Testis (tissue), 3 donors: ENCODE measurements around the gene CHAC2. TPM values are rescaled to one million over a fixed set of nuclear protein-coding genes. Genes with fewer than 3 reads are reported as not detected.

ENCODE experiments used
- DNase-seq: peaks from one replicate; pipeline ENCODE4 v3.0.0-alpha.2; 2019
- H3K27ac ChIP-seq, 2 donors: fragments of 200-600 bp; sonication (generic); one replicate each; pipeline ENCODE4 v1.5.1; 2019
- H3K27me3 ChIP-seq: fragments of 200-600 bp; sonication (generic); one replicate; pipeline ENCODE4 v1.5.1; 2019
- H3K36me3 ChIP-seq: fragments of 200-600 bp; sonication (generic); one replicate; pipeline ENCODE4 v1.5.1; 2017; ENCODE audit warnings: low read depth; ENCODE audit errors: missing control alignments
- H3K4me1 ChIP-seq: fragments of 200-600 bp; sonication (generic); one replicate; pipeline ENCODE4 v1.5.1; 2019
- H3K4me3 ChIP-seq, 2 donors: fragments of 200-600 bp; sonication (generic); one replicate each; pipeline ENCODE4 v1.5.1; 2017 to 2019
- H3K9me3 ChIP-seq: fragments of 200-600 bp; sonication (generic); one replicate; pipeline ENCODE4 v1.5.1; 2017
- POLR2A ChIP-seq: fragments of 450-650 bp; IDR thresholded peaks from one replicate; pipeline ENCODE4 v1.6.1; 2017; ENCODE audit warnings: antibody characterized with exemption, mild to moderate bottlenecking, moderate library complexity
- WGBS, 2 donors: methylation state at CpG; one replicate each; pipeline ENCODE4 v1.1.5; 2018; 5-methylcytosine and 5-hydroxymethylcytosine counted together
- intact Hi-C: fragments of 100-400 bp; cut with DNase I; formaldehyde crosslinking; loops from one replicate; pipeline ENCODE4 v1.15.1; 2023; ENCODE audit warnings: low total_unique reads
- polyA plus RNA-seq: library from polyadenylated mRNA; stranded (reverse); fragments of 350-450 nt; fragmentation: Illumina TruSeq; extraction: RNeasy Lipid Tissue Mini Kit (QIAGEN cat#74804); gene quantifications from one replicate; pipeline ENCODE4 v1.2.3, GENCODE V29; 2014; ENCODE audit warnings: low read depth, low replicate concordance; ENCODE audit not compliant: insufficient read depth
- total RNA-seq, 2 donors: library from RNA; depleted of rRNA; stranded (reverse); fragments of >200 nt; gene quantifications; one replicate each; pipeline ENCODE4 v1.2.3, GENCODE V29; 2016
- TF ChIP-seq, protein P1 (sequence below), 3 experiments: fragments of 450-650 bp in 2 of 3; fragments of 200-600 bp in 1 of 3; sonication (generic) in 1 of 3; IDR thresholded peaks; one replicate each; pipeline ENCODE4 v1.5.1; 2016 to 2019; ENCODE audit warnings: antibody characterized with exemption in 3 of 3, mild to moderate bottlenecking in 2 of 3, moderate library complexity in 1 of 3

Gene CHAC2
- total and polyA plus RNA-seq, 3 donors from 2014 or later = 3.4 to 9.1 (median 3.6) TPM

DNA sequence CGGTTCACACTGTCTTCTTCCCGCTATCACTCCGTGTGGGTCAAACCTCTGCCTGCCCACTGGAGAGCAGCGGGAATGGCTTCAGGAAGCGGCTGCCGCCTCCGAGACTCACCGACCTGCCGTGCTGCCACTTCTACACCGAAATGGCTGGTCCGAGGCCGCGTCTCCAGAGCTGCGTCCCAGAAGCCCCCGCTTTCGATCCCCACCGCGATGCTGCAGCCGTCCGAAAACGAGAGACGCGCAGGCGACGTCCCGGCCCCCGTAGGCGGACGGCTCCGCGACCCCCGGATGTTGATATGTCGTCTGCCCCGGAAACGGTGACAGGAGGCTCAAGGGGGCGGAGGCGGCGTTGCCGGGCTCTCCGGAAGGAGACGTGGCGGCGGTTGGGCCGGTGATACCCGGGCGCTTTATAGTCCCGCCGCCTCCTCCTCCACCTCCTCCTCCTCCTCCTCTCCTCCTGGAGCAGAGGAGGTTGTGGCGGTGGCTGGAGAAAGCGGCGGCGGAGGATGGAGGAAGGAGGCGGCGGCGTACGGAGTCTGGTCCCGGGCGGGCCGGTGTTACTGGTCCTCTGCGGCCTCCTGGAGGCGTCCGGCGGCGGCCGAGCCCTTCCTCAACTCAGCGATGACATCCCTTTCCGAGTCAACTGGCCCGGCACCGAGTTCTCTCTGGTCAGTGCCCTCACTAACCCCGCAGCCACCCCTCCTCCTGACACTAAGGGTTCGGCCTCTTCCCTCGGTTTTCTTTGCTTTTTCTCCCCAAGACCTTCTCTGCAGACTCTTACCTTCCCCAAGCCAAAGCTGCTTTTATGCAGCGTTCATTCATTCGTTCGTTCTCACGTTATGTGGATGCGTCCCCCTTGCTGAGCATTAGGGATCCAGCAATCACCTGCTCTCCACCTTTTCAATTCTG is 19.4 kb downstream of the CHAC2 start, which contains the start of the genes ASB3 and ERLEC1:
Gene ASB3 (minus strand): TSS at position 249 of the 909 bp plus-strand sequence. CDS start 21,381 bp downstream, outside the sequence.
Gene ERLEC1 (plus strand): TSS at position 340 of the 909 bp plus-strand sequence. CDS start 167 bp downstream, at position 507.
- 0 to 1% methylated on average over 37 to 75 of the region's 77 CpGs for WGBS, 2 donors
- TF ChIP-seq POLR2A = peak; percentile 8
- TF ChIP-seq, protein P1, sequence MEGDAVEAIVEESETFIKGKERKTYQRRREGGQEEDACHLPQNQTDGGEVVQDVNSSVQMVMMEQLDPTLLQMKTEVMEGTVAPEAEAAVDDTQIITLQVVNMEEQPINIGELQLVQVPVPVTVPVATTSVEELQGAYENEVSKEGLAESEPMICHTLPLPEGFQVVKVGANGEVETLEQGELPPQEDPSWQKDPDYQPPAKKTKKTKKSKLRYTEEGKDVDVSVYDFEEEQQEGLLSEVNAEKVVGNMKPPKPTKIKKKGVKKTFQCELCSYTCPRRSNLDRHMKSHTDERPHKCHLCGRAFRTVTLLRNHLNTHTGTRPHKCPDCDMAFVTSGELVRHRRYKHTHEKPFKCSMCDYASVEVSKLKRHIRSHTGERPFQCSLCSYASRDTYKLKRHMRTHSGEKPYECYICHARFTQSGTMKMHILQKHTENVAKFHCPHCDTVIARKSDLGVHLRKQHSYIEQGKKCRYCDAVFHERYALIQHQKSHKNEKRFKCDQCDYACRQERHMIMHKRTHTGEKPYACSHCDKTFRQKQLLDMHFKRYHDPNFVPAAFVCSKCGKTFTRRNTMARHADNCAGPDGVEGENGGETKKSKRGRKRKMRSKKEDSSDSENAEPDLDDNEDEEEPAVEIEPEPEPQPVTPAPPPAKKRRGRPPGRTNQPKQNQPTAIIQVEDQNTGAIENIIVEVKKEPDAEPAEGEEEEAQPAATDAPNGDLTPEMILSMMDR (IDR thresholded peaks at IDR 0.05) = no peak

DNA sequence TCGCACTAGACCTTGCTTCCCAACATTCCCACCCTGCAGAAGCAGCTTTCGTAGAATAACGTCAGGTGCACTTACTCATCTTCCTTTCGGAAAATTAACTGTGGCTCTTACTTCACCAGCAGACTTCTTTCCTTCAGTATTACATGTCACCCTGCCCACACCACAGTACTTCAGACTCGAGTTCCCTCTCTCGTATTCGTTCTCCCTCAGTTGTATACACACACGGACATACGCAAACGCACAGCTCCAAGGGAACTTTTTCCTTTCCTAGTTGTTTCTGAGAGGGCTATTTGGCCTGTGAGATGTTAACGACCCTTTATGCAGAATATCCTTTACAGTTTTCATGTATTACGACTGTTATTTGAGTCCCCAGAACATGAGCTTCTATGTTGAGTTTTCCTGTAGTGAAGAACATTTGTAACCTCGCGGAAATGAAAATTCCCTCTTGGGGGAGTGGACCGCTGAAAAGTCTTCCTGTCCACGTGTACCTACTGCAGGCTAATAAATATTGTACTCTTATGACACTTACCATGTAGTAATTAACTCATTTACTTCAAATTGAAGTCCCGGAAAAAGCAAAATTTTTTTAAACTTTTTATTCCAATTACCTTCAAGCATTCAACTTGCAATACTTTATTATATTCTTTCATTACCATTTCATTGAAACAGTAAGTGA is 20.1 kb downstream of the CHAC2 start:
- Histone ChIP-seq H3K4me1 (peaks cover 26% of the 10 kb centered on the region), H3K9me3 (no peaks in the 10 kb centered on the region), H3K36me3 (no peaks in the 10 kb centered on the region), H3K4me3 (peak overlapping the region; percentile 81 to 94), H3K27ac (peak overlapping the region; percentile 82 to 86), H3K27me3 (no peaks in the 10 kb centered on the region)
- intact Hi-C loops = no loop called here
- TF ChIP-seq POLR2A = no peak
- TF ChIP-seq, protein P1 (IDR thresholded peaks at IDR 0.05) = no peak
- DNase-seq = no peak
- 1 to 2% methylated on average over 17 of the region's 17 CpGs for WGBS, 2 donors

More for the DNA sequence above, 19.4 kb downstream of the CHAC2 start, which contains the start of the genes ASB3 and ERLEC1:
- peak; percentile 94 for DNase-seq
- H3K27ac ChIP-seq = peak within 1 kb of the TSS; percentile 82 to 86
- H3K9me3 ChIP-seq = no peaks in the 10 kb centered on the region
- no peaks in the 10 kb centered on the region for H3K36me3 ChIP-seq
- H3K27me3 ChIP-seq = no peaks in the 10 kb centered on the region
- H3K4me1 ChIP-seq = peaks cover 26% of the 10 kb centered on the region
- H3K4me3 ChIP-seq = peak within 1 kb of the TSS; percentile 81 to 94
- intact Hi-C loops = no loop called here

DNA sequence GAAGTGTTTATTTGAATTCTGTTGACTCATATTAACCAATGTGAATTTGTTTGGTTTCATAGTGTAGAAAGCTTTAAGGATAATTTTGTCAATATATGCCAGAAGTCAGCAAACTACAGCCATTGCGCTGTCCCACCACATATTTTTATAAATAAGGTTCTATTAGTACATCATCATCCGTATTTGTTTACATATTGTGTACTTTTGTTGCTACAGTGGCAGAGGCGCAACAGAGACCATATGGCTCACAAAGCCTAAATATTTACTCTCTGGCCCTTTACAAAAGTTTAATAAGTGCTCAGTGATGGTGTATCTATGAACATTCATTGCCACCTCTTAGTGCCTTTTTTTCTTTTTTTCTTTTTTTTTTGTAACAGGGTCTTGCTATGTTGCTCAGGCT is 25.7 kb downstream of the CHAC2 start:
- intact Hi-C loops = no loop called here
- no peaks in the 10 kb centered on the region for H3K27me3 ChIP-seq
- no peak for TF ChIP-seq POLR2A
- TF ChIP-seq, protein P1 (IDR thresholded peaks at IDR 0.05) = no peak
- no peaks in the 10 kb centered on the region for H3K36me3 ChIP-seq
- H3K9me3 ChIP-seq = no peaks in the 10 kb centered on the region
- 91% methylated on average over 3 of the region's 3 CpGs for WGBS, 2 donors
- H3K4me3 ChIP-seq = no peak overlapping the region
- no peak overlapping the region for H3K27ac ChIP-seq
- DNase-seq = no peak
- peaks cover 2% of the 10 kb centered on the region for H3K4me1 ChIP-seq

DNA sequence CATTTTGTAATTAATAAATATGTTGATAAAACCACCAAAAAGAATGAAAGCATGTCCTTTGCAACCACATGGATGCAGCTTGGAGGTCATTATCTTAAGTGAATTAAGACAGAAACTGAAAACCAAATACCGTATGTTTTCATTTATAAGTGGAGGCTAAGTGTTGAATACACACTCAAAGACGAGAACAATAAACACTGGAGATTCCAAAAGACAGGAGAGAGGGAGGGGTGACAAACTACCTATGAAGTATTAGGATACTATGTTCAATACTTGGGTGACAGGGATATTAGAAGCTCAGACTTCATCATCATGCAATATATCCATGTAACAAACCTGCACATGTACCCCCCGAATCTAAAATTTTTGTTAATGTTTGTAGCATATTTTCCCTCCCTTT is 26.2 kb downstream of the CHAC2 start:
- intact Hi-C loops = no loop called here
- Histone ChIP-seq H3K9me3 (no peaks in the 10 kb centered on the region), H3K36me3 (no peaks in the 10 kb centered on the region), H3K27ac (no peak overlapping the region), H3K4me1 (no peaks in the 10 kb centered on the region), H3K4me3 (no peak overlapping the region), H3K27me3 (no peaks in the 10 kb centered on the region)
- TF ChIP-seq POLR2A = no peak
- TF ChIP-seq, protein P1 (IDR thresholded peaks at IDR 0.05) = no peak
- 89 to 90% methylated on average over 3 of the region's 3 CpGs for WGBS, 2 donors
- DNase-seq = no peak
